ENCODE data around the gene ADORA2A. TPM values are rescaled to one million over a fixed set of nuclear protein-coding genes. Genes with fewer than 3 reads are reported as not detected.
A peak's percentile ranks its signal among the peaks of the same experiment; 100 is the strongest.

The ADORA2A gene
- total RNA-seq, result 10.4 TPM

DNA sequence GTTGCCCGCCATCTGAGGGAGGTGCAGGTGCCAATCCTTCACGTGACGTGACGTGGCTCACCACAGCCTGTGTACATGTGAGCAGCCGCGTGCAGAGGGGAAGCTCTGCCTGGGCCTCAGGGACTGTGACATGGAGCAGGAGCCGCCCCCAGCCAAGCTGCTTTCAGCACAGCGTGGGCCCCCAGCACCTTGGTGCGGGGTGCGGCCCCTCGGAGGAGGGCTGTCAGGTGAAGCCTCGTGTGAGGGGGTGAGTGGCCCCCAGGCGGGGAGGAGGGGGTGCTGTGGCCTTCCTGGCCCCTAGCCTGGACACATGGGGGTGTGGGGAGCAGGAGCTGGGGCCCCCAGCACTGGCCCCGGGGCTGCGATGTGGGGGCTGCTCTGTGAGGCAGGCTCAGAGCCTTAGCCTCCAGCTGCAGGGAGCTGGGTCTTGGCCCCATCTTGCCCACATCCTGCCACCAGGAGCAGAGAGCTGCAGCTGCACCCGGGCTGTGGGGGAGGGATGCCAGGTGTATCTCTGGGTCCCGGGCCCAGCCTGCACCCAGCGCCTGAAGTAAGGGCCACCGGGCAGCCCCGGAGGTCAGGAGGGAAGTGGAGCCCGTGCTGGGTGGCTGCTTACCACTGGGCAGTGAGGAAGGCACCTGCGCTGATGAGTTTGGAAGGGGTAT is at the start of gene ADORA2A:
TSS of gene ADORA2A (plus strand) at position 100 of the 665 bp plus-strand sequence. CDS start 5,806 bp downstream, outside the sequence.
- no peak within 1 kb of the TSS for H3K4me3 ChIP-seq (ENCODE audit: low read length in 3 of 3)
- H3K4me1 ChIP-seq (ENCODE audit: control insufficient read depth in 3 of 3, insufficient read depth in 3 of 3, low read length in 3 of 3), result peaks cover 8 to 31% (median 23%) of the 10 kb centered on the region in 3 donors
- H3K9ac ChIP-seq (ENCODE audit: low read depth in 1 of 3, low read length in 3 of 3), result no peak within 1 kb of the TSS
- no peak within 1 kb of the TSS for H3K27ac ChIP-seq (ENCODE audit: low read depth, low read length)
- peaks cover 0 to 10% (median 7%) of the 10 kb centered on the region in 3 donors for H3K27me3 ChIP-seq (ENCODE audit: control insufficient read depth in 3 of 3, insufficient read depth in 3 of 3, low read length in 3 of 3)
- H3K9me3 ChIP-seq (ENCODE audit: control insufficient read depth in 3 of 3, low read length in 3 of 3), result no peaks in the 10 kb centered on the region
- no peaks in the 10 kb centered on the region for H3K36me3 ChIP-seq (ENCODE audit: control insufficient read depth in 3 of 3, insufficient read depth in 3 of 3, low read length in 3 of 3)

DNA sequence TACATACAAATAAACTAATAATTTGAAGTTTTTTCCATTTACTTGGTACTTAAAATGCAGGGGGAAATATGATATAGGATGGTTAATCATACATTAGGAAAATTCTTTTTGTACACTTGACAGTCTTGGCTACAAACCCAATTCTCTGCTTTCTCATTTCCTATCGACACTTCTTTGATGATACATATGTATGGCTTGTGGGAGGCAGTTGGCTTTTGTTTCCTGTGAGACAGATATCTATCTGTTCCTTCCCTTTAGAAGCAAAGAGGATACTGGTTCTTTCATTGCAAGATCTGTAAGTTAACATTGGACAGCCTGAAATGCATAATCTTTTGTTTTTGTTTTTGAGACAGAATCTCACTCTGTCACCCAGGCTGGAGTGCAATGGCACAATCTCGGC is 47.9 kb upstream of the ADORA2A start:
- H3K9me3 ChIP-seq (ENCODE audit: control insufficient read depth in 3 of 3, low read length in 3 of 3), result no peaks in the 10 kb centered on the region
- no peaks in the 10 kb centered on the region for H3K27me3 ChIP-seq (ENCODE audit: control insufficient read depth in 3 of 3, insufficient read depth in 3 of 3, low read length in 3 of 3)
- peaks cover 0 to 10% (median 0%) of the 10 kb centered on the region in 3 donors for H3K4me1 ChIP-seq (ENCODE audit: control insufficient read depth in 3 of 3, insufficient read depth in 3 of 3, low read length in 3 of 3)
- H3K4me3 ChIP-seq (ENCODE audit: low read length in 3 of 3), result no peak overlapping the region
- H3K36me3 ChIP-seq (ENCODE audit: control insufficient read depth in 3 of 3, insufficient read depth in 3 of 3, low read length in 3 of 3), result peaks cover 12 to 18% (median 12%) of the 10 kb centered on the region in 3 donors
- H3K27ac ChIP-seq (ENCODE audit: low read depth, low read length), result no peak overlapping the region
- no peak overlapping the region for H3K9ac ChIP-seq (ENCODE audit: low read depth in 1 of 3, low read length in 3 of 3)

- Histone ChIP-seq H3K4me3 (ENCODE audit: low read length in 3 of 3) (no peak overlapping the region), H3K27ac (ENCODE audit: low read depth, low read length) (no peak overlapping the region), H3K36me3 (ENCODE audit: control insufficient read depth in 3 of 3, insufficient read depth in 3 of 3, low read length in 3 of 3) (peaks cover 12 to 16% (median 12%) of the 10 kb centered on the region in 3 donors)
These were observed 47.0 kb upstream of the ADORA2A start for GRCh38 chr22:24380220-24380904.

GRCh38 chr22:24380905-24381230 is 46.5 kb upstream of the ADORA2A start:
- H3K9me3 ChIP-seq (ENCODE audit: control insufficient read depth in 3 of 3, low read length in 3 of 3), result no peaks in the 10 kb centered on the region
- no peak overlapping the region for H3K9ac ChIP-seq (ENCODE audit: low read depth in 1 of 3, low read length in 3 of 3)
- no peaks in the 10 kb centered on the region for H3K27me3 ChIP-seq (ENCODE audit: control insufficient read depth in 3 of 3, insufficient read depth in 3 of 3, low read length in 3 of 3)
- no peak overlapping the region for H3K27ac ChIP-seq (ENCODE audit: low read depth, low read length)
- H3K36me3 ChIP-seq (ENCODE audit: control insufficient read depth in 3 of 3, insufficient read depth in 3 of 3, low read length in 3 of 3), result peaks cover 9 to 10% (median 9%) of the 10 kb centered on the region in 3 donors
- H3K4me1 ChIP-seq (ENCODE audit: control insufficient read depth in 3 of 3, insufficient read depth in 3 of 3, low read length in 3 of 3), result peaks cover 0 to 10% (median 0%) of the 10 kb centered on the region in 3 donors
- H3K4me3 ChIP-seq (ENCODE audit: low read length in 3 of 3), result no peak overlapping the region

More at GRCh38 chr22:24380220-24380904, 47.0 kb upstream of the ADORA2A start:
- Histone ChIP-seq H3K4me1 (ENCODE audit: control insufficient read depth in 3 of 3, insufficient read depth in 3 of 3, low read length in 3 of 3) (peaks cover 0 to 10% (median 0%) of the 10 kb centered on the region in 3 donors), H3K9ac (ENCODE audit: low read depth in 1 of 3, low read length in 3 of 3) (no peak overlapping the region), H3K27me3 (ENCODE audit: control insufficient read depth in 3 of 3, insufficient read depth in 3 of 3, low read length in 3 of 3) (no peaks in the 10 kb centered on the region), H3K9me3 (ENCODE audit: control insufficient read depth in 3 of 3, low read length in 3 of 3) (no peaks in the 10 kb centered on the region)

DNA sequence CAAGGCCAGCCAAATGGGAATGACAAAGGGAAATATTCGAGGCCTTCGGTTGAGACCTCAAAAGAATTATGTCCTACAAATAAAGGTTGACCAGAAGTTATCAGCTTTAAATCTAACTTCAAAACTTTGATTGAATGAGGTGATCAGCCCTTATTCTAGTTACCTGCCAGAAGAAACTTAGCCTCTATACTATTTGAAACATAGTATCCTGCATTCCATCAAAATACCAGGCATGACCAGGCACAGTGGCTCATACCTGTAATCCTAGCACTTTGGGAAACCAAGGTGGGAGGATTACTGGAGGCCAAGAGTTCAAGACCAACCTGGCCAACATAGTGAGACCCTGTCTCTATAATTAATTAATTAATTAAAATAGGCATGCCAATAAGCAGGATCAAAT is 44.3 kb upstream of the ADORA2A start:
- H3K36me3 ChIP-seq (ENCODE audit: control insufficient read depth in 3 of 3, insufficient read depth in 3 of 3, low read length in 3 of 3), result peaks cover 0 to 2% (median 0%) of the 10 kb centered on the region in 3 donors
- peaks cover 0 to 10% (median 0%) of the 10 kb centered on the region in 3 donors for H3K4me1 ChIP-seq (ENCODE audit: control insufficient read depth in 3 of 3, insufficient read depth in 3 of 3, low read length in 3 of 3)

DNA sequence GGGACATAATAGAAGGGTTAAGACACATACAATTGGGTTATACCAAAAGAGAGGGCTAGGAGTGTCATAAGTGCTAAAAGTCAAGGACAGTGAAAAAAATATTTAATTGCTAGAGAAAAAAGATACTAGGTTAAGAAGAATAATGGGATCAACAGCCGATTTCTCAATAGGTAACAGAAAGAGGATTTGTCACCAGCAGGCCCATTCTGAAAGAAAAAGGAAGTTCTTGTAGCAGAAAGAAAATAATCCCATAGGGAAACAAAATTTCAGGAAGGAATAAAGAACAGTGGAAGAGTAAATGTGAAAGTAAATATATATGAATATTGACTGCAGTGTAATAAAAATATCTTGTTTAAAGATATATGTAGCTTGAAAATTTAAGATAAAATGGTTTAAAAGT is 43.3 kb upstream of the ADORA2A start:
- Histone ChIP-seq H3K9ac (ENCODE audit: low read depth in 1 of 3, low read length in 3 of 3) (no peak overlapping the region), H3K27me3 (ENCODE audit: control insufficient read depth in 3 of 3, insufficient read depth in 3 of 3, low read length in 3 of 3) (no peaks in the 10 kb centered on the region), H3K9me3 (ENCODE audit: control insufficient read depth in 3 of 3, low read length in 3 of 3) (no peaks in the 10 kb centered on the region), H3K36me3 (ENCODE audit: control insufficient read depth in 3 of 3, insufficient read depth in 3 of 3, low read length in 3 of 3) (peaks cover 0 to 2% (median 0%) of the 10 kb centered on the region in 3 donors), H3K4me3 (ENCODE audit: low read length in 3 of 3) (no peak overlapping the region), H3K27ac (ENCODE audit: low read depth, low read length) (no peak overlapping the region), H3K4me1 (ENCODE audit: control insufficient read depth in 3 of 3, insufficient read depth in 3 of 3, low read length in 3 of 3) (peaks cover 0 to 11% (median 0%) of the 10 kb centered on the region in 3 donors)

More for the DNA sequence above, 44.3 kb upstream of the ADORA2A start:
- H3K27me3 ChIP-seq (ENCODE audit: control insufficient read depth in 3 of 3, insufficient read depth in 3 of 3, low read length in 3 of 3), result no peaks in the 10 kb centered on the region
- no peaks in the 10 kb centered on the region for H3K9me3 ChIP-seq (ENCODE audit: control insufficient read depth in 3 of 3, low read length in 3 of 3)
- H3K27ac ChIP-seq (ENCODE audit: low read depth, low read length), result no peak overlapping the region
- no peak overlapping the region for H3K4me3 ChIP-seq (ENCODE audit: low read length in 3 of 3)
- H3K9ac ChIP-seq (ENCODE audit: low read depth in 1 of 3, low read length in 3 of 3), result no peak overlapping the region

GRCh38 chr22:24386937-24387471 is 40.4 kb upstream of the ADORA2A start:
- Histone ChIP-seq H3K9me3 (ENCODE audit: control insufficient read depth in 3 of 3, low read length in 3 of 3) (no peaks in the 10 kb centered on the region), H3K4me1 (ENCODE audit: control insufficient read depth in 3 of 3, insufficient read depth in 3 of 3, low read length in 3 of 3) (peaks cover 17 to 27% (median 21%) of the 10 kb centered on the region in 3 donors), H3K36me3 (ENCODE audit: control insufficient read depth in 3 of 3, insufficient read depth in 3 of 3, low read length in 3 of 3) (peaks cover 0 to 2% (median 0%) of the 10 kb centered on the region in 3 donors), H3K27me3 (ENCODE audit: control insufficient read depth in 3 of 3, insufficient read depth in 3 of 3, low read length in 3 of 3) (no peaks in the 10 kb centered on the region), H3K4me3 (ENCODE audit: low read length in 3 of 3) (no peak overlapping the region), H3K27ac (ENCODE audit: low read depth, low read length) (no peak overlapping the region), H3K9ac (ENCODE audit: low read depth in 1 of 3, low read length in 3 of 3) (no peak overlapping the region)

DNA sequence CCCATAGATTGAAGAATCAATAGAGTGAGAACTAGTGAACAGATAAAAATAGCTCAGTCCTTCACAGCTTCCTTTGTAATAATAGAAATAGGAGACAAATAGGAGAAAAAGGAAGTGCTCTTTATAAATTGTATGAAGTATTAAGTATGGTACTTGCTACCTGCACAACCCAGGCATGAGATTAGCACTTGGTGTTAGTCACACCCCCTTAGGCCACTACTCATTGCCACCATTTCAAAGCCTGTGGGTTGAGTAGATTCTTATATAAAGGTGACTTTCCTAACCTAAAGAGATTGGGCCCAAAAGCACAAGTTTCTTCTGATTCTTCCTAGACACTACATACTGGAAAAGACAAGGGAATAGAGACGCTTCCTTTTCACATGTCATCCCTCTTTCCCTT is 37.7 kb upstream of the ADORA2A start:
- Histone ChIP-seq H3K9me3 (ENCODE audit: control insufficient read depth in 3 of 3, low read length in 3 of 3) (no peaks in the 10 kb centered on the region), H3K36me3 (ENCODE audit: control insufficient read depth in 3 of 3, insufficient read depth in 3 of 3, low read length in 3 of 3) (no peaks in the 10 kb centered on the region), H3K27me3 (ENCODE audit: control insufficient read depth in 3 of 3, insufficient read depth in 3 of 3, low read length in 3 of 3) (no peaks in the 10 kb centered on the region), H3K4me3 (ENCODE audit: low read length in 3 of 3) (no peak overlapping the region), H3K27ac (ENCODE audit: low read depth, low read length) (peak overlapping the region; percentile 23), H3K4me1 (ENCODE audit: control insufficient read depth in 3 of 3, insufficient read depth in 3 of 3, low read length in 3 of 3) (peaks cover 17 to 40% (median 24%) of the 10 kb centered on the region in 3 donors), H3K9ac (ENCODE audit: low read depth in 1 of 3, low read length in 3 of 3) (no peak overlapping the region)

- Histone ChIP-seq H3K36me3 (ENCODE audit: control insufficient read depth in 3 of 3, insufficient read depth in 3 of 3, low read length in 3 of 3) (no peaks in the 10 kb centered on the region), H3K4me1 (ENCODE audit: control insufficient read depth in 3 of 3, insufficient read depth in 3 of 3, low read length in 3 of 3) (peaks cover 17 to 40% (median 24%) of the 10 kb centered on the region in 3 donors), H3K27ac (ENCODE audit: low read depth, low read length) (peak overlapping the region; percentile 23), H3K9ac (ENCODE audit: low read depth in 1 of 3, low read length in 3 of 3) (no peak overlapping the region), H3K9me3 (ENCODE audit: control insufficient read depth in 3 of 3, low read length in 3 of 3) (no peaks in the 10 kb centered on the region), H3K27me3 (ENCODE audit: control insufficient read depth in 3 of 3, insufficient read depth in 3 of 3, low read length in 3 of 3) (no peaks in the 10 kb centered on the region), H3K4me3 (ENCODE audit: low read length in 3 of 3) (no peak overlapping the region)
These were observed 37.2 kb upstream of the ADORA2A start for GRCh38 chr22:24390156-24390555.

GRCh38 chr22:24390576-24390975 is 36.8 kb upstream of the ADORA2A start:
- H3K9me3 ChIP-seq (ENCODE audit: control insufficient read depth in 3 of 3, low read length in 3 of 3), result no peaks in the 10 kb centered on the region
- H3K9ac ChIP-seq (ENCODE audit: low read depth in 1 of 3, low read length in 3 of 3), result no peak overlapping the region
- peaks cover 17 to 40% (median 24%) of the 10 kb centered on the region in 3 donors for H3K4me1 ChIP-seq (ENCODE audit: control insufficient read depth in 3 of 3, insufficient read depth in 3 of 3, low read length in 3 of 3)
- H3K27ac ChIP-seq (ENCODE audit: low read depth, low read length), result peak overlapping the region; percentile 23
- H3K27me3 ChIP-seq (ENCODE audit: control insufficient read depth in 3 of 3, insufficient read depth in 3 of 3, low read length in 3 of 3), result no peaks in the 10 kb centered on the region
- no peak overlapping the region for H3K4me3 ChIP-seq (ENCODE audit: low read length in 3 of 3)
- H3K36me3 ChIP-seq (ENCODE audit: control insufficient read depth in 3 of 3, insufficient read depth in 3 of 3, low read length in 3 of 3), result no peaks in the 10 kb centered on the region
